A549 (cell line): ENCODE results near the gene VPS45. TPM values are rescaled to one million over a fixed set of nuclear protein-coding genes. Genes with fewer than 3 reads are reported as not detected.

Experiments
- ATAC-seq, 2 experiments: fragments of 200-7000 bp in 1 of 2; fragments of >200 bp in 1 of 2; cut with Nextera tagmentation in 1 of 2; cut with Tn5 transposase in 1 of 2; 3 replicates each; pipeline versions ENCODE4 v1.8.0 to v1.9.1; 2018 to 2020; ENCODE audit warnings: mild to moderate bottlenecking in 1 of 2, moderate library complexity in 1 of 2
- CTCF ChIA-PET: fragments of 300-600 bp; sonication (Branson Sonifier 250); formaldehyde crosslinking; extraction: SDS; loops from one replicate; lab custom pipeline; 2021; ENCODE audit warnings: antibody characterized with exemption, inconsistent platforms; lab: Yijun Ruan, JAX
- POLR2A ChIA-PET: fragments of 350-600 bp; formaldehyde crosslinking; extraction: SDS; loops from one replicate; lab custom pipeline; 2021; ENCODE audit warnings: antibody characterized with exemption, inconsistent platforms; lab: Yijun Ruan, JAX
- DNase-seq, 2 experiments: peaks; one replicate each; pipeline versions ENCODE4 v3.0.0 to v3.0.0-alpha.2; 2011 to 2016; ENCODE audit warnings: low read depth in 1 of 2, low spot score in 1 of 2
- FAIRE-seq: peaks from 2 replicates; lab custom pipeline; 2011; peaks lifted over from hg19 to GRCh38; lab: Jason Lieb, UNC
- H3K27ac ChIP-seq, 2 experiments: fragments of >200 bp; sonication (Bioruptor Twin); formaldehyde crosslinking; 3 replicates each; pipeline ENCODE4 v1.5.1; 2016 to 2017
- H3K4me1 ChIP-seq: fragments of >200 bp; sonication (Bioruptor Twin); formaldehyde crosslinking; 3 replicates; pipeline ENCODE4 v1.6.1; 2016
- H3K4me2 ChIP-seq: fragments of >200 bp; sonication (Bioruptor Twin); formaldehyde crosslinking; 3 replicates; pipeline ENCODE4 v1.6.1; 2016
- H3K4me3 ChIP-seq: fragments of >200 bp; sonication (Bioruptor Twin); formaldehyde crosslinking; 3 replicates; pipeline ENCODE4 v1.5.1; 2016
- H3K9me3 ChIP-seq: fragments of >200 bp; sonication (Bioruptor Twin); formaldehyde crosslinking; 3 replicates; pipeline ENCODE4 v1.6.1; 2016
- CHD2 ChIP-seq: fragments of 150-350 bp; IDR thresholded peaks from 2 replicates; pipeline ENCODE4 v1.6.1; 2014; ENCODE audit warnings: low read length; ENCODE audit not compliant: partially characterized antibody
- FOSB ChIP-seq: fragments of 250-450 bp; sonication (Bioruptor Pico); IDR thresholded peaks from 2 replicates; pipeline ENCODE4 v1.5.0; 2020; ENCODE audit warnings: mild to moderate bottlenecking, moderate library complexity
- FOSL2 ChIP-seq, 2 experiments: fragments of 450-650 bp in 1 of 2; fragments of >200 bp in 1 of 2; sonication (Bioruptor Twin) in 1 of 2; formaldehyde crosslinking; IDR thresholded peaks; 2 replicates each; pipeline versions ENCODE4 v1.5.0 to v1.6.1; 2016 to 2020; ENCODE audit warnings: mild to moderate bottlenecking in 1 of 2, moderate library complexity in 1 of 2
- GATA3 ChIP-seq: IDR thresholded peaks from 2 replicates; pipeline ENCODE4 v1.6.1; 2012; ENCODE audit warnings: borderline replicate concordance
- HOXA7 ChIP-seq: fragments of 250-450 bp; sonication (Bioruptor Pico); IDR thresholded peaks from 2 replicates; pipeline ENCODE4 v1.5.0; 2020; ENCODE audit warnings: mild to moderate bottlenecking, moderate library complexity
- JUN ChIP-seq, 2 experiments: fragments of >200 bp; sonication (Bioruptor Twin); formaldehyde crosslinking; IDR thresholded peaks; 2 replicates in 1 of 2; 3 replicates in 1 of 2; pipeline ENCODE4 v1.6.1; 2016 to 2017
- MAFK ChIP-seq: fragments of 450-650 bp; IDR thresholded peaks from 2 replicates; pipeline ENCODE4 v1.6.1; 2014; ENCODE audit not compliant: partially characterized antibody
- NPAS2 ChIP-seq: fragments of 250-450 bp; sonication (Bioruptor Pico); IDR thresholded peaks from 2 replicates; pipeline ENCODE4 v1.8.0; 2022; ENCODE audit warnings: mild to moderate bottlenecking, moderate library complexity, borderline replicate concordance
- PHF8 ChIP-seq: fragments of 200-600 bp; sonication (generic); IDR thresholded peaks from 2 replicates; pipeline ENCODE4 v1.6.1; 2016; ENCODE audit warnings: low read depth, mild to moderate bottlenecking, antibody characterized with exemption, moderate library complexity, borderline replicate concordance
- POLR2A ChIP-seq: IDR thresholded peaks from 2 replicates; pipeline ENCODE4 v1.6.1; 2012; ENCODE audit warnings: mild to moderate bottlenecking, low read length
- RNF2 ChIP-seq: fragments of 200-600 bp; sonication (generic); IDR thresholded peaks from 2 replicates; pipeline ENCODE4 v1.6.1; 2016; ENCODE audit warnings: low read depth, mild to moderate bottlenecking, antibody characterized with exemption, moderate library complexity, borderline replicate concordance
- SREBF2 ChIP-seq: fragments of 450-650 bp; IDR thresholded peaks from 2 replicates; pipeline ENCODE4 v1.6.1; 2014; ENCODE audit warnings: mild to moderate bottlenecking, moderate library complexity
- ZC3H11A ChIP-seq: fragments of 450-650 bp; IDR thresholded peaks from 2 replicates; pipeline ENCODE4 v1.6.1; 2014; ENCODE audit warnings: antibody characterized with exemption, mild to moderate bottlenecking
- WGBS: methylation state at CpG from one replicate; pipeline ENCODE4 v1.1.6; 2017; ENCODE audit errors: missing lambda C conversion rate; 5-methylcytosine and 5-hydroxymethylcytosine counted together
- polyA plus RNA-seq, 4 experiments: library from polyadenylated mRNA; depleted of rRNA in 3 of 4; stranded (reverse); fragments of >200 nt; fragmentation: RNase III in 1 of 4; extraction: RNeasy Plus Mini Kit Qiagen cat#74134 plus additional on column Dnase treatment in 1 of 4; gene quantifications; 2 replicates in 3 of 4; 3 replicates in 1 of 4; pipeline ENCODE4 v1.2.3, GENCODE V29; 2011 to 2017
- TF ChIP-seq, protein P1 (sequence below): fragments of >200 bp; sonication (Bioruptor Twin); formaldehyde crosslinking; IDR thresholded peaks from 3 replicates; pipeline ENCODE4 v1.6.1; 2016
- TF ChIP-seq, protein P2 (sequence below): fragments of 200-600 bp; sonication (generic); IDR thresholded peaks from 2 replicates; pipeline ENCODE4 v1.6.1; 2016; ENCODE audit warnings: antibody characterized with exemption, mild to moderate bottlenecking, moderate library complexity
- TF ChIP-seq, protein P3 (sequence below): IDR thresholded peaks from 2 replicates; pipeline ENCODE4 v1.6.1; 2012
- TF ChIP-seq, protein P4 (sequence below): fragments of 250-450 bp; sonication (Bioruptor Pico); IDR thresholded peaks from 2 replicates; pipeline ENCODE4 v1.5.0; 2021; ENCODE audit warnings: mild to moderate bottlenecking, moderate library complexity, borderline replicate concordance
- TF ChIP-seq, protein P5 (sequence below): IDR thresholded peaks from 2 replicates; pipeline ENCODE4 v1.6.1; 2012; ENCODE audit warnings: low read depth, borderline replicate concordance

VPS45 gene
- polyA plus RNA-seq, 2 of the 4 experiments (the other 2 are of a cell fraction): 22.1 to 49.7 TPM

DNA sequence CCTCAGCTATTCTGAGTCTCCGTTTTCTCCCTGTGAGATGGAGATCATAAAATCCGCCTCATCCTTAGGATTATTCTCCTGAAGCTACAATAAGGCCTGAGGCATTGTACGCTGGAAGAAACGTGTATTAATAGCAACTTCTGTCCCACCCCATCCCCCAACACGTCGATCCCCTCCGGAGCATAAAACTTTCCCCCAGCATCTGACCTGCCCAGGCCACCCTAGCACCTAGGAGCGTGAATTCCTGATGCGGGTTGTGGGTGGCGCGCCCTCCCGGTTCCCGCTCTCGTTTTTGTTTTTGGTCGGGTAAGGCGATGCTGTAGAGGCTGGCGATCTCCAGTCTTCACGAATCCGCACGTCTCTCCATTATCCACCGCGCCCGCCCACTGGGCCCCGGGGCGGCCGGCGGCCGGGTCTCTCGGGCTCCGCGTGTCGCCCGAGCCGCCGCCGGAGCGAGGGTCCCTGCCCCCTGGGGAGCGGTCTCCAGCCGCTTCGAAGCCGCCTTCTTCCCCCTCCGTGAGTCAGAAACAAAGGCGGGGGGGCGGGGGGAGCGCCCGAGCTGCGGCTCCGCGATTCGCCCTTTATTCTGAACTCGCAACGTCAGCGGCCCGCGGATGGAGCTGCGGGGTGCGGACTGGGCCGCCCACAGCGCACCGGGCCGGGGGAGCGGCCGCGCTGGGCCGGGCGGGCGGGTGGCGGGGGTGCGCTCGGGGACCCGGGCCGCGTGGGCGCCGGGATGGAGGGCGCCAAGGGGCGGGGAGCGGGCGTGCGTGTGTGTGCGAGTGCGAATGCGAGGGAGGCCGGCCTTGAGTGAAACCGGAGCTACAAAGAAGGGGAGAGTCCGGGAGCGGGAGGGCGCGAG, 81.9 kb downstream of the VPS45 start, which contains the start of gene PLEKHO1:
TSS of gene PLEKHO1 (plus strand) at position 646 of the 862 bp plus-strand sequence. CDS start 342 bp downstream, outside the sequence.
- peak in 1 of 2 experiments; percentile 40; a peak in 2 of 5 replicates for TF ChIP-seq JUN (IDR thresholded peaks at IDR 0.05)
- TF ChIP-seq SREBF2: no peak
- TF ChIP-seq, protein P1, sequence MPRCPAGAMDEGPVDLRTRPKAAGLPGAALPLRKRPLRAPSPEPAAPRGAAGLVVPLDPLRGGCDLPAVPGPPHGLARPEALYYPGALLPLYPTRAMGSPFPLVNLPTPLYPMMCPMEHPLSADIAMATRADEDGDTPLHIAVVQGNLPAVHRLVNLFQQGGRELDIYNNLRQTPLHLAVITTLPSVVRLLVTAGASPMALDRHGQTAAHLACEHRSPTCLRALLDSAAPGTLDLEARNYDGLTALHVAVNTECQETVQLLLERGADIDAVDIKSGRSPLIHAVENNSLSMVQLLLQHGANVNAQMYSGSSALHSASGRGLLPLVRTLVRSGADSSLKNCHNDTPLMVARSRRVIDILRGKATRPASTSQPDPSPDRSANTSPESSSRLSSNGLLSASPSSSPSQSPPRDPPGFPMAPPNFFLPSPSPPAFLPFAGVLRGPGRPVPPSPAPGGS: 0 out of 3 replicates have a peak, but pooled peaks have one; percentile 14
- no peak for TF ChIP-seq GATA3
- no peak for TF ChIP-seq CHD2
- TF ChIP-seq POLR2A: peak; percentile 17; the same call in 1 of the 2 replicates
- TF ChIP-seq NPAS2 (CRISPR knock-in tag): no peak
- TF ChIP-seq, protein P2, sequence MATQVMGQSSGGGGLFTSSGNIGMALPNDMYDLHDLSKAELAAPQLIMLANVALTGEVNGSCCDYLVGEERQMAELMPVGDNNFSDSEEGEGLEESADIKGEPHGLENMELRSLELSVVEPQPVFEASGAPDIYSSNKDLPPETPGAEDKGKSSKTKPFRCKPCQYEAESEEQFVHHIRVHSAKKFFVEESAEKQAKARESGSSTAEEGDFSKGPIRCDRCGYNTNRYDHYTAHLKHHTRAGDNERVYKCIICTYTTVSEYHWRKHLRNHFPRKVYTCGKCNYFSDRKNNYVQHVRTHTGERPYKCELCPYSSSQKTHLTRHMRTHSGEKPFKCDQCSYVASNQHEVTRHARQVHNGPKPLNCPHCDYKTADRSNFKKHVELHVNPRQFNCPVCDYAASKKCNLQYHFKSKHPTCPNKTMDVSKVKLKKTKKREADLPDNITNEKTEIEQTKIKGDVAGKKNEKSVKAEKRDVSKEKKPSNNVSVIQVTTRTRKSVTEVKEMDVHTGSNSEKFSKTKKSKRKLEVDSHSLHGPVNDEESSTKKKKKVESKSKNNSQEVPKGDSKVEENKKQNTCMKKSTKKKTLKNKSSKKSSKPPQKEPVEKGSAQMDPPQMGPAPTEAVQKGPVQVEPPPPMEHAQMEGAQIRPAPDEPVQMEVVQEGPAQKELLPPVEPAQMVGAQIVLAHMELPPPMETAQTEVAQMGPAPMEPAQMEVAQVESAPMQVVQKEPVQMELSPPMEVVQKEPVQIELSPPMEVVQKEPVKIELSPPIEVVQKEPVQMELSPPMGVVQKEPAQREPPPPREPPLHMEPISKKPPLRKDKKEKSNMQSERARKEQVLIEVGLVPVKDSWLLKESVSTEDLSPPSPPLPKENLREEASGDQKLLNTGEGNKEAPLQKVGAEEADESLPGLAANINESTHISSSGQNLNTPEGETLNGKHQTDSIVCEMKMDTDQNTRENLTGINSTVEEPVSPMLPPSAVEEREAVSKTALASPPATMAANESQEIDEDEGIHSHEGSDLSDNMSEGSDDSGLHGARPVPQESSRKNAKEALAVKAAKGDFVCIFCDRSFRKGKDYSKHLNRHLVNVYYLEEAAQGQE: no peak
- TF ChIP-seq, protein P3, sequence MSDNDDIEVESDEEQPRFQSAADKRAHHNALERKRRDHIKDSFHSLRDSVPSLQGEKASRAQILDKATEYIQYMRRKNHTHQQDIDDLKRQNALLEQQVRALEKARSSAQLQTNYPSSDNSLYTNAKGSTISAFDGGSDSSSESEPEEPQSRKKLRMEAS: 0 out of 2 replicates have a peak, but pooled peaks have one; percentile 15
- TF ChIP-seq, protein P4, sequence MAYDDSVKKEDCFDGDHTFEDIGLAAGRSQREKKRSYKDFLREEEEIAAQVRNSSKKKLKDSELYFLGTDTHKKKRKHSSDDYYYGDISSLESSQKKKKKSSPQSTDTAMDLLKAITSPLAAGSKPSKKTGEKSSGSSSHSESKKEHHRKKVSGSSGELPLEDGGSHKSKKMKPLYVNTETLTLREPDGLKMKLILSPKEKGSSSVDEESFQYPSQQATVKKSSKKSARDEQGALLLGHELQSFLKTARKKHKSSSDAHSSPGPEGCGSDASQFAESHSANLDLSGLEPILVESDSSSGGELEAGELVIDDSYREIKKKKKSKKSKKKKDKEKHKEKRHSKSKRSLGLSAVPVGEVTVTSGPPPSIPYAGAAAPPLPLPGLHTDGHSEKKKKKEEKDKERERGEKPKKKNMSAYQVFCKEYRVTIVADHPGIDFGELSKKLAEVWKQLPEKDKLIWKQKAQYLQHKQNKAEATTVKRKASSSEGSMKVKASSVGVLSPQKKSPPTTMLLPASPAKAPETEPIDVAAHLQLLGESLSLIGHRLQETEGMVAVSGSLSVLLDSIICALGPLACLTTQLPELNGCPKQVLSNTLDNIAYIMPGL: no peak
- no peak for TF ChIP-seq ZC3H11A
- TF ChIP-seq HOXA7: no peak
- TF ChIP-seq PHF8: peak; percentile 58; the same call in 1 of the 2 replicates
- no peak for TF ChIP-seq FOSL2 (IDR thresholded peaks at IDR 0.05)
- peak; percentile 59 for TF ChIP-seq FOSL2 (CRISPR knock-in tag; IDR thresholded peaks at IDR 0.05)
- no peak for TF ChIP-seq FOSB (CRISPR knock-in tag)
- TF ChIP-seq, protein P5, sequence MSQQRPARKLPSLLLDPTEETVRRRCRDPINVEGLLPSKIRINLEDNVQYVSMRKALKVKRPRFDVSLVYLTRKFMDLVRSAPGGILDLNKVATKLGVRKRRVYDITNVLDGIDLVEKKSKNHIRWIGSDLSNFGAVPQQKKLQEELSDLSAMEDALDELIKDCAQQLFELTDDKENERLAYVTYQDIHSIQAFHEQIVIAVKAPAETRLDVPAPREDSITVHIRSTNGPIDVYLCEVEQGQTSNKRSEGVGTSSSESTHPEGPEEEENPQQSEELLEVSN: 0 out of 2 replicates have a peak, but pooled peaks have one; percentile 22
- no peak for TF ChIP-seq RNF2
- TF ChIP-seq MAFK: no peak
- TF ChIP-seq, all 56 proteins: peak for 7
- ATAC-seq: peak; percentile 86 to 88
- 14% methylated on average over 18 of the region's 89 CpGs for WGBS
- Histone ChIP-seq H3K9me3 (no peaks in the 10 kb centered on the region), H3K4me3 (peak within 1 kb of the TSS; percentile 94), H3K27ac (peak within 1 kb of the TSS; percentile 80 to 93), H3K4me2 (peak within 1 kb of the TSS; percentile 100), H3K4me1 (peaks cover 8% of the 10 kb centered on the region)
- ChIA-PET CTCF (interaction anchor here (1.0 to 2.4 kb wide), 5 partner anchors 11 to 187 kb away, joined by 3 to 9 read pairs (median 7); no protein-coding TSS in a partner anchor), POLR2A (interaction anchor here (1.6 kb wide), 1 partner anchor 262 kb away, joined by 5 read pairs; a partner anchor contains a TSS)
- FAIRE-seq: no peak
- DNase-seq: peak; percentile 60 to 63
